K562 (cell line): Measurements from ENCODE around the gene FAAP100. TPM values are rescaled to one million over a fixed set of nuclear protein-coding genes. Genes with fewer than 3 reads are reported as not detected.

Source experiments
- ATAC-seq: fragments of 200-7000 bp; cut with Tn5 transposase; 3 replicates; pipeline ENCODE4 v1.9.1; 2020; ENCODE audit warnings: moderate library complexity
- BruUV-seq: library from RNA; stranded (reverse); fragments of 400-500 nt; replicated peaks from 2 replicates; lab custom pipeline; 2021; lab: Mats Ljungman, UMichigan
- CTCF ChIA-PET: fragments of 300-600 bp; formaldehyde crosslinking; extraction: SDS; loops from one replicate; lab custom pipeline; 2021; ENCODE audit warnings: low intra/inter-chr PET ratio; lab: Yijun Ruan, JAX
- POLR2A ChIA-PET: fragments of 300-600, 350-650 bp; sonication (Branson Sonifier 250); formaldehyde crosslinking; extraction: SDS; loops from one replicate; lab custom pipeline; 2021; ENCODE audit warnings: antibody characterized with exemption, inconsistent platforms; lab: Yijun Ruan, JAX
- DNase-seq, 4 experiments: peaks; one replicate each; pipeline versions ENCODE4 v3.0.0 to v3.0.0-alpha.2; 2011 to 2018; ENCODE audit warnings: low spot score in 3 of 4, mixed read lengths in 3 of 4; ENCODE audit errors: extremely low read depth in 1 of 4
- FAIRE-seq: peaks from 2 replicates; lab custom pipeline; 2011; peaks lifted over from hg19 to GRCh38; lab: Jason Lieb, UNC
- H2AFZ ChIP-seq: 2 replicates; pipeline ENCODE4 v1.6.0; 2011; ENCODE audit warnings: low read depth, low read length, control low read depth, inconsistent platforms
- H3K27ac ChIP-seq: fragments of 200-600 bp; 3 replicates; pipeline ENCODE4 v1.8.0; 2011; ENCODE audit warnings: low read depth, mild to moderate bottlenecking, control low read depth, inconsistent platforms, low read length, moderate library complexity, mixed read lengths; ENCODE audit errors: extremely low read depth
- H3K27me3 ChIP-seq, 2 experiments: fragments of 300-600 bp in 1 of 2; 2 replicates in 1 of 2; 3 replicates in 1 of 2; pipeline versions ENCODE4 v1.6.0 to v1.8.0; 2011; ENCODE audit warnings: inconsistent platforms in 2 of 2, low read length in 2 of 2, mild to moderate bottlenecking in 1 of 2, mixed read lengths in 1 of 2, moderate library complexity in 1 of 2; ENCODE audit not compliant: control insufficient read depth in 2 of 2, insufficient read depth in 2 of 2
- H3K36me3 ChIP-seq: fragments of 300-600 bp; 3 replicates; pipeline ENCODE4 v1.8.0; 2011; ENCODE audit warnings: mild to moderate bottlenecking, low read length, inconsistent platforms; ENCODE audit not compliant: control insufficient read depth, insufficient read depth
- H3K4me1 ChIP-seq, 2 experiments: fragments of 200-600 bp in 1 of 2; replicated peaks in 1 of 2; 2 replicates in 1 of 2; 3 replicates in 1 of 2; pipeline versions ENCODE4 v1.5.1 to v1.8.0; 2011; ENCODE audit warnings: inconsistent platforms in 2 of 2, low read length in 2 of 2, mild to moderate bottlenecking in 1 of 2, mixed read lengths in 1 of 2, moderate library complexity in 1 of 2; ENCODE audit not compliant: control insufficient read depth in 2 of 2, insufficient read depth in 2 of 2
- H3K4me2 ChIP-seq: 2 replicates; pipeline ENCODE4 v1.6.1; 2011; ENCODE audit warnings: low read length, control low read depth, inconsistent platforms, mixed read lengths; ENCODE audit not compliant: insufficient read depth
- H3K4me3 ChIP-seq: fragments of 200-600 bp; sonication (generic), shearing (Covaris generic); 2 replicates; pipeline ENCODE4 v1.5.1; 2016; ENCODE audit warnings: control low read depth, inconsistent platforms
- H3K79me2 ChIP-seq: fragments of 200-600 bp; 3 replicates; pipeline ENCODE4 v1.8.0; 2011; ENCODE audit warnings: low read length, inconsistent platforms; ENCODE audit not compliant: control insufficient read depth, insufficient read depth
- H3K9ac ChIP-seq, 2 experiments: 2 replicates each; pipeline versions ENCODE4 v1.6.0 to v1.6.1; 2011; ENCODE audit warnings: low read depth in 2 of 2, low read length in 2 of 2, control low read depth in 1 of 2, inconsistent platforms in 1 of 2, mild to moderate bottlenecking in 1 of 2, mixed read lengths in 1 of 2; ENCODE audit not compliant: insufficient read depth in 1 of 2
- H3K9me1 ChIP-seq: one replicate; pipeline ENCODE4 v1.6.0; 2011; ENCODE audit warnings: inconsistent platforms, mild to moderate bottlenecking, low read length, moderate library complexity; ENCODE audit not compliant: control insufficient read depth, insufficient read depth
- H3K9me3 ChIP-seq: replicated peaks from 2 replicates; pipeline ENCODE4 v1.5.1; 2011; ENCODE audit warnings: low read depth, low read length, inconsistent platforms; ENCODE audit not compliant: control insufficient read depth, insufficient read depth
- H4K20me1 ChIP-seq: replicated peaks from 2 replicates; pipeline ENCODE4 v1.6.1; 2011; ENCODE audit warnings: low read length, inconsistent platforms, mixed read lengths; ENCODE audit not compliant: control insufficient read depth, insufficient read depth
- BHLHE40 ChIP-seq: IDR thresholded peaks from 2 replicates; pipeline ENCODE4 v1.6.1; 2011; ENCODE audit warnings: low read length, improper control_type of control experiment
- CHCHD3 ChIP-seq: fragments of 250-450 bp; sonication (Bioruptor Pico); IDR thresholded peaks from 2 replicates; pipeline ENCODE4 v2.1.2; 2022; ENCODE audit warnings: mild to moderate bottlenecking
- CXXC5 ChIP-seq: fragments of 250-450 bp; sonication (Bioruptor Pico); IDR thresholded peaks from 2 replicates; pipeline ENCODE4 v1.8.0; 2022; ENCODE audit warnings: inconsistent platforms, mild to moderate bottlenecking, moderate library complexity
- ERF ChIP-seq: fragments of 450-650 bp; formaldehyde crosslinking; IDR thresholded peaks from 2 replicates; pipeline ENCODE4 v1.4.0; 2020; ENCODE audit warnings: mild to moderate bottlenecking, mixed read lengths
- FOSL1 ChIP-seq: fragments of 200-800 bp; sonication (Bioruptor generic); conservative IDR thresholded peaks from 2 replicates; pipeline ENCODE4 v1.6.1; 2016; ENCODE audit warnings: missing genetic modification characterization, missing compliant biosample characterization
- GABPA ChIP-seq: fragments of 200-800 bp; sonication (Bioruptor generic); conservative IDR thresholded peaks from 2 replicates; pipeline ENCODE4 v1.6.1; 2016; ENCODE audit warnings: low read depth, missing genetic modification characterization, missing compliant biosample characterization
- HSF4 ChIP-seq: fragments of 250-450 bp; sonication (Bioruptor Pico); IDR thresholded peaks from 2 replicates; pipeline ENCODE4 v2.1.2; 2022; ENCODE audit warnings: mild to moderate bottlenecking, moderate library complexity, borderline replicate concordance
- MAZ ChIP-seq, 2 experiments: fragments of 450-650 bp in 1 of 2; sonication (generic) in 1 of 2; formaldehyde crosslinking; IDR thresholded peaks in 1 of 2; conservative IDR thresholded peaks in 1 of 2; 2 replicates each; pipeline versions ENCODE4 v1.4.0 to v1.5.0; 2020; ENCODE audit warnings: mild to moderate bottlenecking in 1 of 2, missing genetic modification reagents in 1 of 2
- MBD2 ChIP-seq: sonication (generic); IDR thresholded peaks from 2 replicates; pipeline ENCODE4 v1.6.1; 2016; ENCODE audit warnings: low read depth, borderline replicate concordance
- POLR2G ChIP-seq: fragments of 200-400 bp; formaldehyde crosslinking; IDR thresholded peaks from 2 replicates; pipeline ENCODE4 v1.6.1; 2017; ENCODE audit warnings: low read depth, mild to moderate bottlenecking, antibody characterized with exemption, low read length, moderate library complexity
- SETDB1 ChIP-seq: IDR thresholded peaks from one replicate; pipeline ENCODE4 v1.6.1; 2012; ENCODE audit warnings: low read length, control low read depth, inconsistent platforms
- SMC3 ChIP-seq: conservative IDR thresholded peaks from 2 replicates; pipeline ENCODE4 v1.6.1; 2011; ENCODE audit warnings: low read depth, low read length, improper control_type of control experiment; ENCODE audit not compliant: insufficient read depth
- SNRNP70 ChIP-seq: fragments of 200-400 bp; formaldehyde crosslinking; optimal IDR thresholded peaks from 2 replicates; pipeline ENCODE3; 2017; ENCODE audit warnings: low read depth, low read length
- ZKSCAN3 ChIP-seq: fragments of 250-450 bp; sonication (Bioruptor Pico); IDR thresholded peaks from 2 replicates; pipeline ENCODE4 v1.4.0; 2020
- ZNF263 ChIP-seq: sonication (generic); formaldehyde crosslinking; IDR thresholded peaks from 2 replicates; pipeline ENCODE4 v1.8.0; 2022; ENCODE audit warnings: mild to moderate bottlenecking, missing genetic modification reagents, borderline replicate concordance
- ZNF551 ChIP-seq: fragments of 250-450 bp; sonication (Bioruptor Pico); IDR thresholded peaks from 2 replicates; pipeline ENCODE4 v1.5.0; 2021; ENCODE audit warnings: mild to moderate bottlenecking, moderate library complexity
- WGBS: fragments of 100-300 bp; shearing (Covaris generic); methylation state at CpG from one replicate; pipeline ENCODE4 v1.1.6; 2016; ENCODE audit warnings: low coverage, mixed read lengths; ENCODE audit not compliant: insufficient coverage; ENCODE audit errors: missing lambda C conversion rate; 5-methylcytosine and 5-hydroxymethylcytosine counted together
- in situ Hi-C: fragments of 300-500 bp; cut with MboI; formaldehyde crosslinking; loops from 4 replicates; pipeline ENCODE4 v1.15.0; 2018; ENCODE audit warnings: inconsistent platforms, mixed read lengths
- intact Hi-C: fragments of 100-400 bp; cut with micrococcal nuclease; formaldehyde crosslinking; loops from 2 replicates; pipeline ENCODE4 v1.14.2; 2022
- polyA plus RNA-seq, 8 experiments: library from polyadenylated mRNA; depleted of rRNA in 4 of 8; stranded (reverse) in 5 of 8; unstranded in 3 of 8; fragments of >200 nt; fragmentation: Nextera tagmentation in 2 of 8; fragmentation: Illumina TruSeq in 1 of 8; extraction: Ambion mirVana in 2 of 8; extraction: Trizol in 1 of 8; gene quantifications; 2 replicates each; pipeline versions ENCODE4 v1.2.1 to v1.2.3, GENCODE V29; 2011 to 2014; ENCODE audit warnings: inconsistent platforms in 1 of 8, missing spikeins in 1 of 8
- total RNA-seq, 7 experiments: library from RNA; depleted of rRNA in 6 of 7; stranded (reverse); fragments of >200 nt in 6 of 7; fragmentation: Illumina TruSeq in 2 of 7; extraction: Trizol in 2 of 7; gene quantifications; 2 replicates each; pipeline versions ENCODE4 v1.2.1 to v1.2.3, GENCODE V29; 2011 to 2021; ENCODE audit warnings: low replicate concordance in 1 of 7
- TF ChIP-seq, protein P1 (sequence below): fragments of 450-650 bp; formaldehyde crosslinking; IDR thresholded peaks from 2 replicates; pipeline ENCODE4 v1.4.0; 2020; ENCODE audit warnings: mild to moderate bottlenecking, moderate library complexity
- TF ChIP-seq, protein P2 (sequence below): sonication (generic); formaldehyde crosslinking; IDR thresholded peaks from 2 replicates; pipeline ENCODE4 v1.8.1; 2023; ENCODE audit warnings: mild to moderate bottlenecking, missing genetic modification reagents, moderate library complexity
- TF ChIP-seq, protein P3 (sequence below): sonication (generic); formaldehyde crosslinking; IDR thresholded peaks from 2 replicates; pipeline ENCODE4 v1.8.0; 2022; ENCODE audit warnings: mild to moderate bottlenecking, missing genetic modification reagents

The FAAP100 gene
- total and polyA plus RNA-seq, 9 of the 15 experiments (the other 6 are each of a cell fraction or from before 2014, with no cell fraction given) = 0.31 to 51.2 (median 12.6) TPM

DNA sequence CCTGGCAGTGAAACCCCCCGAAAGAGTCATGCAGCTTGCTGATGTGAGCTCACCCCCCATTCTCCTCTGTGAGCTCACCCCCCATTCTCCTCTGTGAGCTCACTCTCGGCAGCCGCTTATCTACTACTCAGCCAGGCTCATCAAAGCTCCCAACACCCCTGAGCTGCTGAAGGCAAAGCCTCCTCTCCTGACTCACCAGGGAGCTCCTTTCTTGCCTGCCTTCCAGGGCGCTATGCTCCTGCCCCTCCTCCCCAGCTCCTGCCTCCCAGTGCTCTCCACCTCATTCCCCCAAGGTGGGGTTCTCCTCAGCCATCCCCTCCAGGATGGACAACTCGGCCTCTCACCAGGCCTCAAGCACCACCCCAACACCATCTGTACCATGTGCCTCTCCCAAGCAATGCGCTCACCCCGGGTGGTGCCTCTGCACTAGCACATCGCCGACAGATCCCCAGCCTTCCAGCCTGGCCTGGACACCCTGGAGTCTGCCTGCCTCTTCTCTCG, 27.7 kb upstream of the FAAP100 start:
- intact Hi-C loops = no loop called here
- Histone ChIP-seq H3K9me1 (no peaks in the 10 kb centered on the region), H3K27me3 (no peaks in the 10 kb centered on the region), H3K36me3 (peaks cover 95% of the 10 kb centered on the region), H3K4me3 (no peak overlapping the region), H3K79me2 (peaks cover 11% of the 10 kb centered on the region; the same call in 2 of the 3 replicates), H2AFZ (no peak overlapping the region), H3K4me2 (no peak overlapping the region), H3K9me3 (no peaks in the 10 kb centered on the region), H4K20me1 (peaks cover 7% of the 10 kb centered on the region), H3K4me1 (peaks cover 10 to 21% of the 10 kb centered on the region in 2 experiments; a peak in 4 of 5 replicates), H3K9ac (peak overlapping the region in 1 of 2 experiments; percentile 79; a peak in 2 of 4 replicates), H3K27ac (peak overlapping the region; percentile 21; the same call in 1 of the 3 replicates)
- FAIRE-seq (no peak), ATAC-seq (peak; percentile 68), DNase-seq (peak; percentile 31 to 65 (median 49))
- 80% methylated on average over 9 of the region's 10 CpGs for WGBS
- CTCF ChIA-PET = no interaction called here
- in situ Hi-C loops = no loop called here
- no TSS peak for BruUV-seq
- POLR2A ChIA-PET = interaction anchor here (0.5 to 1.2 kb wide), 5 partner anchors 9 to 383 kb away, joined by 3 to 7 read pairs (median 3); no protein-coding TSS in a partner anchor
- TF ChIP-seq ZNF263 (CRISPR knock-in tag) (peak; percentile 68; the same call in 1 of the 2 replicates), MBD2 (no peak), BHLHE40 (no peak), ZNF551 (no peak), FOSL1 (tag) (0 out of 2 replicates have a peak, but pooled peaks have one; percentile 29), ZKSCAN3 (CRISPR knock-in tag) (no peak), SMC3 (no peak), ERF (CRISPR knock-in tag) (no peak), MAZ (CRISPR knock-in tag; conservative IDR thresholded peaks at IDR 0.05 in 1 of 2, IDR thresholded peaks at IDR 0.05 in 1 of 2) (no peak), SETDB1 (no peak), CHCHD3 (CRISPR knock-in tag) (no peak), POLR2G (0 out of 2 replicates have a peak, but pooled peaks have one; percentile 29), HSF4 (CRISPR knock-in tag) (no peak), SNRNP70 (peak; percentile 21), CXXC5 (CRISPR knock-in tag) (no peak), GABPA (tag) (no peak)
- TF ChIP-seq, protein P1, sequence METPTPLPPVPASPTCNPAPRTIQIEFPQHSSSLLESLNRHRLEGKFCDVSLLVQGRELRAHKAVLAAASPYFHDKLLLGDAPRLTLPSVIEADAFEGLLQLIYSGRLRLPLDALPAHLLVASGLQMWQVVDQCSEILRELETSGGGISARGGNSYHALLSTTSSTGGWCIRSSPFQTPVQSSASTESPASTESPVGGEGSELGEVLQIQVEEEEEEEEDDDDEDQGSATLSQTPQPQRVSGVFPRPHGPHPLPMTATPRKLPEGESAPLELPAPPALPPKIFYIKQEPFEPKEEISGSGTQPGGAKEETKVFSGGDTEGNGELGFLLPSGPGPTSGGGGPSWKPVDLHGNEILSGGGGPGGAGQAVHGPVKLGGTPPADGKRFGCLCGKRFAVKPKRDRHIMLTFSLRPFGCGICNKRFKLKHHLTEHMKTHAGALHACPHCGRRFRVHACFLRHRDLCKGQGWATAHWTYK = no peak
- TF ChIP-seq, protein P2, sequence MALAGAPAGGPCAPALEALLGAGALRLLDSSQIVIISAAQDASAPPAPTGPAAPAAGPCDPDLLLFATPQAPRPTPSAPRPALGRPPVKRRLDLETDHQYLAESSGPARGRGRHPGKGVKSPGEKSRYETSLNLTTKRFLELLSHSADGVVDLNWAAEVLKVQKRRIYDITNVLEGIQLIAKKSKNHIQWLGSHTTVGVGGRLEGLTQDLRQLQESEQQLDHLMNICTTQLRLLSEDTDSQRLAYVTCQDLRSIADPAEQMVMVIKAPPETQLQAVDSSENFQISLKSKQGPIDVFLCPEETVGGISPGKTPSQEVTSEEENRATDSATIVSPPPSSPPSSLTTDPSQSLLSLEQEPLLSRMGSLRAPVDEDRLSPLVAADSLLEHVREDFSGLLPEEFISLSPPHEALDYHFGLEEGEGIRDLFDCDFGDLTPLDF (CRISPR knock-in tag) = no peak
- TF ChIP-seq, protein P3, sequence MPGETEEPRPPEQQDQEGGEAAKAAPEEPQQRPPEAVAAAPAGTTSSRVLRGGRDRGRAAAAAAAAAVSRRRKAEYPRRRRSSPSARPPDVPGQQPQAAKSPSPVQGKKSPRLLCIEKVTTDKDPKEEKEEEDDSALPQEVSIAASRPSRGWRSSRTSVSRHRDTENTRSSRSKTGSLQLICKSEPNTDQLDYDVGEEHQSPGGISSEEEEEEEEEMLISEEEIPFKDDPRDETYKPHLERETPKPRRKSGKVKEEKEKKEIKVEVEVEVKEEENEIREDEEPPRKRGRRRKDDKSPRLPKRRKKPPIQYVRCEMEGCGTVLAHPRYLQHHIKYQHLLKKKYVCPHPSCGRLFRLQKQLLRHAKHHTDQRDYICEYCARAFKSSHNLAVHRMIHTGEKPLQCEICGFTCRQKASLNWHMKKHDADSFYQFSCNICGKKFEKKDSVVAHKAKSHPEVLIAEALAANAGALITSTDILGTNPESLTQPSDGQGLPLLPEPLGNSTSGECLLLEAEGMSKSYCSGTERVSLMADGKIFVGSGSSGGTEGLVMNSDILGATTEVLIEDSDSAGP (CRISPR knock-in tag) = no peak
